ENCODE measurements around the gene DLG2.

GRCh38 chr11:83702796-83703195 is 1924.3 kb downstream of the DLG2 start:
- TF ChIP-seq TCF12 (IDR thresholded peaks at IDR 0.05; ENCODE audit: low read depth) (no peak), YY1 (IDR thresholded peaks at IDR 0.05; ENCODE audit: low read depth) (no peak), CEBPB (IDR thresholded peaks at IDR 0.05) (no peak), FOXM1 (IDR thresholded peaks at IDR 0.05; ENCODE audit: borderline replicate concordance, low read depth) (no peak), REST (IDR thresholded peaks at IDR 0.05; ENCODE audit: low read depth) (no peak), TAF1 (IDR thresholded peaks at IDR 0.05; ENCODE audit: low read depth) (no peak), EP300 (IDR thresholded peaks at IDR 0.05; ENCODE audit: borderline replicate concordance) (no peak), USF1 (IDR thresholded peaks at IDR 0.05) (no peak), EGR1 (IDR thresholded peaks at IDR 0.05) (no peak), MAX (IDR thresholded peaks at IDR 0.05) (no peak), TEAD4 (IDR thresholded peaks at IDR 0.05) (no peak)
